Activated CD4-positive, alpha-beta T cell treated with anti-CD3 and anti-CD28 coated beads, Interleukin-2, amount 10 ng/mL, durations not matched to agents 24 days and 14 days (primary cell): ENCODE data around the gene EIF5AL1. TPM values are rescaled to one million over a fixed set of nuclear protein-coding genes. Genes with fewer than 3 reads are reported as not detected.
"Not testable (repeated sequence)": the region's sequence is repeated elsewhere in the genome, so short reads cannot be mapped to it uniquely, and the experiment has no call there.

Source experiments
- DNase-seq: peaks from one replicate; pipeline ENCODE4 v3.0.0; 2022
- H3K27ac Mint-ChIP-seq: one replicate; pipeline ENCODE4 v1.8.0; 2022; ENCODE audit warnings: mild to moderate bottlenecking, mixed read lengths
- H3K27me3 Mint-ChIP-seq: one replicate; pipeline ENCODE4 v1.8.0; 2022; ENCODE audit warnings: mixed read lengths
- H3K36me3 Mint-ChIP-seq: one replicate; pipeline ENCODE4 v1.8.0; 2022; ENCODE audit warnings: low read depth, mild to moderate bottlenecking, mixed read lengths
- H3K4me1 Mint-ChIP-seq: one replicate; pipeline ENCODE4 v1.8.0; 2021; ENCODE audit warnings: mixed read lengths
- H3K4me3 Mint-ChIP-seq: one replicate; pipeline ENCODE4 v1.8.0; 2022; ENCODE audit warnings: mild to moderate bottlenecking, moderate library complexity, mixed read lengths
- H3K9me3 Mint-ChIP-seq: one replicate; pipeline ENCODE4 v1.8.0; 2021; ENCODE audit warnings: mixed read lengths
- intact Hi-C: fragments of 100-400 bp; cut with micrococcal nuclease; formaldehyde crosslinking; loops from one replicate; pipeline ENCODE4 v1.15.1; 2023
- total RNA-seq: library from RNA; stranded (reverse); gene quantifications from 2 replicates; pipeline ENCODE4 v1.2.3, GENCODE V29; 2022

Gene EIF5AL1
- total RNA-seq, 1 donor from 2014 or later, result 0.40 TPM

- Mint-ChIP-seq H3K27me3 (no peaks in the 10 kb centered on the region), H3K36me3 (peaks cover 4% of the 10 kb centered on the region), H3K4me3 (no peak overlapping the region), H3K27ac (no peak overlapping the region), H3K9me3 (peaks cover 4% of the 10 kb centered on the region), H3K4me1 (peaks cover 29% of the 10 kb centered on the region)
- DNase-seq, result no peak
- intact Hi-C loops, result no loop called here
Observed at GRCh38 chr10:79542626-79543025, 30.3 kb downstream of the EIF5AL1 start.

GRCh38 chr10:79544408-79544807, 32.1 kb downstream of the EIF5AL1 start:
- H3K27me3 Mint-ChIP-seq, H3K9me3 Mint-ChIP-seq, H3K27ac Mint-ChIP-seq, DNase-seq, H3K4me3 Mint-ChIP-seq, intact Hi-C loops, H3K36me3 Mint-ChIP-seq: not testable (repeated sequence)
- peaks cover 40% of the 10 kb centered on the region for H3K4me1 Mint-ChIP-seq

GRCh38 chr10:79544926-79545659, 32.8 kb downstream of the EIF5AL1 start:
- peaks cover 42% of the 10 kb centered on the region for H3K4me1 Mint-ChIP-seq

GRCh38 chr10:79547128-79547527, 34.8 kb downstream of the EIF5AL1 start:
- H3K9me3 Mint-ChIP-seq, H3K36me3 Mint-ChIP-seq, intact Hi-C loops, H3K27ac Mint-ChIP-seq, H3K4me3 Mint-ChIP-seq, H3K27me3 Mint-ChIP-seq: not testable (repeated sequence)
- peak; percentile 41 for DNase-seq
- peaks cover 40% of the 10 kb centered on the region for H3K4me1 Mint-ChIP-seq

More at GRCh38 chr10:79544926-79545659, 32.8 kb downstream of the EIF5AL1 start:
- H3K9me3 Mint-ChIP-seq, H3K4me3 Mint-ChIP-seq, H3K36me3 Mint-ChIP-seq, intact Hi-C loops, DNase-seq, H3K27ac Mint-ChIP-seq, H3K27me3 Mint-ChIP-seq: not testable (repeated sequence)

- H3K9me3 Mint-ChIP-seq, result peaks cover 4% of the 10 kb centered on the region
- H3K4me1 Mint-ChIP-seq, result peaks cover 39% of the 10 kb centered on the region
- intact Hi-C loops, result no loop called here
- H3K27me3 Mint-ChIP-seq, result peaks cover 2% of the 10 kb centered on the region
- H3K36me3 Mint-ChIP-seq, result peaks cover 4% of the 10 kb centered on the region
- H3K4me3 Mint-ChIP-seq, result peak overlapping the region; percentile 29
- H3K27ac Mint-ChIP-seq, result peak overlapping the region; percentile 22
- peak; percentile 72 for DNase-seq
Observed at GRCh38 chr10:79547973-79548372, 35.6 kb downstream of the EIF5AL1 start.

GRCh38 chr10:79552143-79552542, 39.8 kb downstream of the EIF5AL1 start:
- DNase-seq, result no peak
- Mint-ChIP-seq H3K27me3 (peaks cover 3% of the 10 kb centered on the region), H3K27ac (no peak overlapping the region), H3K9me3 (no peaks in the 10 kb centered on the region), H3K4me3 (no peak overlapping the region), H3K4me1 (peaks cover 25% of the 10 kb centered on the region), H3K36me3 (no peaks in the 10 kb centered on the region)
- intact Hi-C loops, result no loop called here

GRCh38 chr10:79555354-79556309, 43.3 kb downstream of the EIF5AL1 start:
- no peak overlapping the region for H3K4me3 Mint-ChIP-seq
- DNase-seq, result no peak
- H3K4me1 Mint-ChIP-seq, result peaks cover 7% of the 10 kb centered on the region
- H3K36me3 Mint-ChIP-seq, result no peaks in the 10 kb centered on the region
- H3K27me3 Mint-ChIP-seq, result peaks cover 1% of the 10 kb centered on the region
- H3K27ac Mint-ChIP-seq, result no peak overlapping the region
- H3K9me3 Mint-ChIP-seq, result no peaks in the 10 kb centered on the region
- intact Hi-C loops, result loop anchor here (2.0 kb wide), 1 partner anchor 59 kb away; no protein-coding TSS in a partner anchor

- intact Hi-C loops, result loop anchor here (2.0 kb wide), 1 partner anchor 58 kb away; no protein-coding TSS in a partner anchor
- not testable (repeated sequence) for H3K27ac Mint-ChIP-seq, DNase-seq, H3K4me1 Mint-ChIP-seq, H3K4me3 Mint-ChIP-seq, H3K9me3 Mint-ChIP-seq, H3K27me3 Mint-ChIP-seq, H3K36me3 Mint-ChIP-seq
Observed at GRCh38 chr10:79556961-79557360, 44.6 kb downstream of the EIF5AL1 start.

GRCh38 chr10:79559726-79560125, 47.4 kb downstream of the EIF5AL1 start:
- H3K27ac Mint-ChIP-seq, result no peak overlapping the region
- peaks cover 18% of the 10 kb centered on the region for H3K27me3 Mint-ChIP-seq
- intact Hi-C loops, result no loop called here
- H3K4me1 Mint-ChIP-seq, result peaks cover 5% of the 10 kb centered on the region
- no peak overlapping the region for H3K4me3 Mint-ChIP-seq
- H3K36me3 Mint-ChIP-seq, result no peaks in the 10 kb centered on the region
- no peak for DNase-seq
- H3K9me3 Mint-ChIP-seq, result no peaks in the 10 kb centered on the region

- H3K36me3 Mint-ChIP-seq, result no peaks in the 10 kb centered on the region
- H3K27me3 Mint-ChIP-seq, result peaks cover 18% of the 10 kb centered on the region
- intact Hi-C loops, result no loop called here
- no peaks in the 10 kb centered on the region for H3K9me3 Mint-ChIP-seq
- no peak within 1 kb of the TSS for H3K4me3 Mint-ChIP-seq
- DNase-seq, result no peak
- no peak within 1 kb of the TSS for H3K27ac Mint-ChIP-seq
- peaks cover 5% of the 10 kb centered on the region for H3K4me1 Mint-ChIP-seq
Observed at GRCh38 chr10:79560160-79560709, 47.9 kb downstream of the EIF5AL1 start, which contains the start of gene SFTPA2. TSS of gene SFTPA2 (minus strand) at chr10:79560407. CDS start at chr10:79559483, 924 bp downstream.

- no peaks in the 10 kb centered on the region for H3K9me3 Mint-ChIP-seq
- no peaks in the 10 kb centered on the region for H3K36me3 Mint-ChIP-seq
- H3K27ac Mint-ChIP-seq, result no peak overlapping the region
- no peak overlapping the region for H3K4me3 Mint-ChIP-seq
- peak; percentile 34 for DNase-seq
- H3K27me3 Mint-ChIP-seq, result peaks cover 18% of the 10 kb centered on the region
- H3K4me1 Mint-ChIP-seq, result peaks cover 5% of the 10 kb centered on the region
- intact Hi-C loops, result no loop called here
Observed at GRCh38 chr10:79561257-79561656, 48.9 kb downstream of the EIF5AL1 start.

- no peak overlapping the region for H3K4me3 Mint-ChIP-seq
- H3K27ac Mint-ChIP-seq, result no peak overlapping the region
- intact Hi-C loops, result loop anchor here (1.0 kb wide), 2 partner anchors 46 to 367 kb away; no protein-coding TSS in a partner anchor
- H3K27me3 Mint-ChIP-seq, result peaks cover 22% of the 10 kb centered on the region
- no peaks in the 10 kb centered on the region for H3K9me3 Mint-ChIP-seq
- peaks cover 5% of the 10 kb centered on the region for H3K4me1 Mint-ChIP-seq
- peak; percentile 90 for DNase-seq
- H3K36me3 Mint-ChIP-seq, result no peaks in the 10 kb centered on the region
Observed at GRCh38 chr10:79562135-79562756, 49.9 kb downstream of the EIF5AL1 start.

- H3K36me3 Mint-ChIP-seq, result no peaks in the 10 kb centered on the region
- no peak overlapping the region for H3K4me3 Mint-ChIP-seq
- H3K9me3 Mint-ChIP-seq, result no peaks in the 10 kb centered on the region
- H3K27ac Mint-ChIP-seq, result no peak overlapping the region
- intact Hi-C loops, result no loop called here
- peak; percentile 36 for DNase-seq
- peaks cover 32% of the 10 kb centered on the region for H3K27me3 Mint-ChIP-seq
- H3K4me1 Mint-ChIP-seq, result peaks cover 5% of the 10 kb centered on the region
Observed at GRCh38 chr10:79563426-79563825, 51.1 kb downstream of the EIF5AL1 start.
